SK-N-SH treated with all-trans-retinoic acid at 6 μM for 48 hours (cell line): ENCODE results near the gene MRPS9.
A peak's percentile ranks its signal among the peaks of the same experiment; 100 is the strongest.

Source experiments
- ATAC-seq: fragments of 200-7000 bp; cut with Tn5 transposase; 3 replicates; pipeline ENCODE4 v1.9.1; 2020; ENCODE audit warnings: mild to moderate bottlenecking, moderate library complexity
- ARNTL ChIP-seq: fragments of 450-650 bp; formaldehyde crosslinking; IDR thresholded peaks from 2 replicates; pipeline ENCODE4 v1.5.0; 2020; ENCODE audit warnings: low read depth, mild to moderate bottlenecking, moderate library complexity, borderline replicate concordance
- BACH2 ChIP-seq: fragments of 250-450 bp; sonication (Bioruptor Pico); IDR thresholded peaks from 2 replicates; pipeline ENCODE4 v1.9.0; 2021; ENCODE audit warnings: mild to moderate bottlenecking, borderline replicate concordance
- CSDC2 ChIP-seq: fragments of 250-450 bp; sonication (Bioruptor Pico); IDR thresholded peaks from 2 replicates; pipeline ENCODE4 v1.5.0; 2020; ENCODE audit warnings: mild to moderate bottlenecking, moderate library complexity
- CSRNP3 ChIP-seq: fragments of 250-450 bp; sonication (Bioruptor Pico); IDR thresholded peaks from 2 replicates; pipeline ENCODE4 v1.5.1; 2021; ENCODE audit warnings: mild to moderate bottlenecking, moderate library complexity
- ESRRG ChIP-seq: fragments of 250-450 bp; sonication (Bioruptor Pico); IDR thresholded peaks from 2 replicates; pipeline ENCODE4 v1.6.1; 2021; ENCODE audit warnings: mild to moderate bottlenecking
- GLIS3 ChIP-seq: fragments of 250-450 bp; sonication (Bioruptor Pico); IDR thresholded peaks from 2 replicates; pipeline ENCODE4 v1.5.0; 2020; ENCODE audit warnings: mild to moderate bottlenecking, moderate library complexity
- ISL1 ChIP-seq: fragments of 250-450 bp; sonication (Bioruptor Pico); IDR thresholded peaks from 2 replicates; pipeline ENCODE4 v2.1.2; 2022; ENCODE audit warnings: mild to moderate bottlenecking, moderate library complexity
- OSR1 ChIP-seq: fragments of 250-450 bp; sonication (Bioruptor Pico); IDR thresholded peaks from 2 replicates; pipeline ENCODE4 v1.8.0; 2022; ENCODE audit warnings: moderate library complexity, mild to moderate bottlenecking, inconsistent platforms
- PATZ1 ChIP-seq: fragments of 250-450 bp; sonication (Bioruptor Pico); IDR thresholded peaks from 2 replicates; pipeline ENCODE4 v1.8.0; 2020; ENCODE audit warnings: mild to moderate bottlenecking, moderate library complexity, borderline replicate concordance
- POU6F1 ChIP-seq: fragments of 250-450 bp; sonication (Bioruptor Pico); IDR thresholded peaks from 2 replicates; pipeline ENCODE4 v1.8.0; 2021; ENCODE audit warnings: low read depth, mild to moderate bottlenecking, moderate library complexity, borderline replicate concordance
- RARB ChIP-seq: fragments of 250-450 bp; sonication (Bioruptor Pico); IDR thresholded peaks from 2 replicates; pipeline ENCODE4 v1.8.0; 2021; ENCODE audit warnings: mild to moderate bottlenecking, moderate library complexity
- SNAI2 ChIP-seq: fragments of 250-450 bp; sonication (Bioruptor Pico); IDR thresholded peaks from 2 replicates; pipeline ENCODE4 v1.5.0; 2020; ENCODE audit warnings: mild to moderate bottlenecking, moderate library complexity
- TOX ChIP-seq: fragments of 250-450 bp; sonication (Bioruptor Pico); IDR thresholded peaks from 2 replicates; pipeline ENCODE4 v1.8.0; 2021; ENCODE audit warnings: mild to moderate bottlenecking, moderate library complexity, borderline replicate concordance
- TSHZ2 ChIP-seq: fragments of 250-450 bp; sonication (Bioruptor Pico); IDR thresholded peaks from 2 replicates; pipeline ENCODE4 v1.5.0; 2020; ENCODE audit warnings: mild to moderate bottlenecking, moderate library complexity
- ZC3H10 ChIP-seq: fragments of 250-450 bp; sonication (Bioruptor Pico); IDR thresholded peaks from 2 replicates; pipeline ENCODE4 v1.5.1; 2021; ENCODE audit warnings: mild to moderate bottlenecking, moderate library complexity
- ZFP3 ChIP-seq: fragments of 250-450 bp; sonication (Bioruptor Pico); IDR thresholded peaks from 2 replicates; pipeline ENCODE4 v1.5.0; 2020; ENCODE audit warnings: mild to moderate bottlenecking, moderate library complexity
- ZFP30 ChIP-seq: fragments of 450-650 bp; formaldehyde crosslinking; IDR thresholded peaks from 2 replicates; pipeline ENCODE4 v1.5.0; 2022; ENCODE audit warnings: mild to moderate bottlenecking, moderate library complexity
- ZNF565 ChIP-seq: fragments of 450-650 bp; formaldehyde crosslinking; conservative IDR thresholded peaks from 2 replicates; pipeline ENCODE4 v1.5.0; 2020; ENCODE audit warnings: low read depth, mild to moderate bottlenecking, moderate library complexity
- ZNF70 ChIP-seq: fragments of 450-650 bp; formaldehyde crosslinking; IDR thresholded peaks from 2 replicates; pipeline ENCODE4 v1.5.0; 2020; ENCODE audit warnings: mild to moderate bottlenecking, moderate library complexity
- ZNF8 ChIP-seq: fragments of 450-650 bp; formaldehyde crosslinking; IDR thresholded peaks from 2 replicates; pipeline ENCODE4 v1.5.0; 2020; ENCODE audit warnings: mild to moderate bottlenecking, moderate library complexity

MRPS9 gene

GRCh38 chr2:105116348-105116747 is 78.5 kb downstream of the MRPS9 start:
- TF ChIP-seq ISL1 (CRISPR knock-in tag): no peak
- no peak for ATAC-seq

- TF ChIP-seq BACH2 (no peak), ISL1 (CRISPR knock-in tag) (no peak), POU6F1 (CRISPR knock-in tag) (no peak)
- TF ChIP-seq, all 23 proteins: peak for 0
- peak; percentile 20; the same call in 1 of the 3 replicates for ATAC-seq
These were observed 79.7 kb downstream of the MRPS9 start for GRCh38 chr2:105117565-105117964.

- no peak for ATAC-seq
- TF ChIP-seq ZFP30 (CRISPR knock-in tag): no peak
- TF ChIP-seq RARB (CRISPR knock-in tag): no peak
- no peak for TF ChIP-seq ISL1 (CRISPR knock-in tag)
- no peak for TF ChIP-seq ZNF8 (CRISPR knock-in tag)
- no peak for TF ChIP-seq TSHZ2 (CRISPR knock-in tag)
- TF ChIP-seq ARNTL (CRISPR knock-in tag): no peak
- no peak for TF ChIP-seq CSDC2 (CRISPR knock-in tag)
- TF ChIP-seq ZC3H10 (CRISPR knock-in tag): no peak
- no peak for TF ChIP-seq TOX (CRISPR knock-in tag)
- no peak for TF ChIP-seq PATZ1 (CRISPR knock-in tag)
- TF ChIP-seq SNAI2 (CRISPR knock-in tag): no peak
- TF ChIP-seq CSRNP3: no peak
- no peak for TF ChIP-seq OSR1 (CRISPR knock-in tag)
- no peak for TF ChIP-seq ESRRG (CRISPR knock-in tag)
- TF ChIP-seq GLIS3 (CRISPR knock-in tag): no peak
- no peak for TF ChIP-seq ZNF565 (CRISPR knock-in tag)
- TF ChIP-seq ZFP3 (CRISPR knock-in tag): no peak
- TF ChIP-seq ZNF70 (CRISPR knock-in tag): no peak
These were observed 81.1 kb downstream of the MRPS9 start for GRCh38 chr2:105118960-105119359.

GRCh38 chr2:105121434-105121833 is 83.6 kb downstream of the MRPS9 start:
- no peak for TF ChIP-seq ZC3H10 (CRISPR knock-in tag)
- no peak for TF ChIP-seq CSRNP3
- no peak for TF ChIP-seq ZFP30 (CRISPR knock-in tag)
- TF ChIP-seq TOX (CRISPR knock-in tag): no peak
- TF ChIP-seq PATZ1 (CRISPR knock-in tag): no peak
- no peak for TF ChIP-seq CSDC2 (CRISPR knock-in tag)
- no peak for TF ChIP-seq ZNF565 (CRISPR knock-in tag)
- TF ChIP-seq ZNF70 (CRISPR knock-in tag): no peak
- TF ChIP-seq, all 23 proteins: peak for 0
- no peak for ATAC-seq
